HG03575 (cell line): ENCODE results near the gene HBM.
"Not testable (repeated sequence)": the region's sequence is repeated elsewhere in the genome, so short reads cannot be mapped to it uniquely, and the experiment has no call there.

Experiments used
- ATAC-seq: cut with Tn5 transposase; IDR thresholded peaks from one replicate; pipeline ENCODE4 v1.9.1; 2021; ENCODE audit not compliant: unreplicated experiment, insufficient number of reproducible peaks, low FRiP score; ENCODE audit errors: extremely low read depth

Gene HBM

GRCh38 chr16:165539-166374 lies at the start of gene HBM:
Gene HBM, plus strand, starts transcription at chr16:165978. Its CDS starts 20 bp downstream, at chr16:165998.
- no peak for ATAC-seq

GRCh38 chr16:116015-116414 lies 49.8 kb upstream of the HBM start:
- no peak for ATAC-seq

GRCh38 chr16:117379-118365 lies 48.1 kb upstream of the HBM start:
- ATAC-seq, result no peak

- ATAC-seq, result no peak
Measured at GRCh38 chr16:118857-119256, 46.9 kb upstream of the HBM start.

- ATAC-seq, result no peak
Measured at GRCh38 chr16:119295-119694, 46.5 kb upstream of the HBM start.

- ATAC-seq, result no peak
Measured at GRCh38 chr16:119835-120491, 45.8 kb upstream of the HBM start.

GRCh38 chr16:120756-121155 lies 45.0 kb upstream of the HBM start:
- ATAC-seq, result no peak

GRCh38 chr16:122361-122760 lies 43.4 kb upstream of the HBM start:
- ATAC-seq, result no peak

GRCh38 chr16:123558-124350 lies 42.0 kb upstream of the HBM start:
- ATAC-seq, result not testable (repeated sequence)

GRCh38 chr16:125011-125410 lies 40.8 kb upstream of the HBM start:
- no peak for ATAC-seq

- ATAC-seq, result no peak
Measured at GRCh38 chr16:129075-129474, 36.7 kb upstream of the HBM start.

- no peak for ATAC-seq
Measured at GRCh38 chr16:130533-131173, 35.1 kb upstream of the HBM start.

- ATAC-seq, result no peak
Measured at GRCh38 chr16:132120-132519, 33.7 kb upstream of the HBM start.

- ATAC-seq, result no peak
Measured at GRCh38 chr16:133716-134115, 32.1 kb upstream of the HBM start.

GRCh38 chr16:138049-138417 lies 27.7 kb upstream of the HBM start:
- ATAC-seq, result no peak

GRCh38 chr16:140175-140857 lies 25.5 kb upstream of the HBM start:
- ATAC-seq, result no peak

- ATAC-seq, result no peak
Measured at GRCh38 chr16:142405-142967, 23.3 kb upstream of the HBM start.
